GM21723 (cell line): Measurements from ENCODE around the gene EGLN1.

ENCODE experiments used
- ATAC-seq: cut with Tn5 transposase; IDR thresholded peaks from one replicate; pipeline ENCODE4 v1.9.1; 2021; ENCODE audit warnings: mild to moderate bottlenecking, moderate library complexity; ENCODE audit not compliant: unreplicated experiment

EGLN1 gene

GRCh38 chr1:231334952-231335351 lies 87.1 kb downstream of the EGLN1 start:
- ATAC-seq: no peak

GRCh38 chr1:231334079-231334666 lies 87.9 kb downstream of the EGLN1 start:
- ATAC-seq: no peak

DNA sequence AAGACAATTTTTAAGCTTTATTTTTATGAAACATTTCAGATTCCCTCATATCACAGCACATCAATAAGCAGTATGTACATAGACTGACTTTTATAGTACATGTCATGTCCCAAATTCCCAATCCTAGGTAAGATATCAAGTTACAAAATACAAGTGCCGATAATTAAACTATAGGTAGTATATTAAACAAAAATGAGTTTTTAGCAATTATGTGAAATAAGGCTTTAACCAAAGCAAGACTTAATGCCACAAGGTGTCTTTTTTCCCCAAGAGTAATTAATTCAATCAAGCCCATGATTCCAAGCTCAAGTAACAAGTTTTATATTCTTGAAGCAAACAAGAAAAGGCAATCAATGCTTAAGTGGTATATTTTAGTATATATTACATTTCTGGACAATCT lies 89.3 kb downstream of the EGLN1 start:
- ATAC-seq: no peak

- no peak for ATAC-seq
Observed at GRCh38 chr1:231329483-231329882, 92.6 kb downstream of the EGLN1 start.

- no peak for ATAC-seq
Observed at GRCh38 chr1:231327617-231328016, 94.5 kb downstream of the EGLN1 start.

- ATAC-seq: no peak
Observed at GRCh38 chr1:231326248-231326647, 95.8 kb downstream of the EGLN1 start.

GRCh38 chr1:231324660-231325059 lies 97.4 kb downstream of the EGLN1 start:
- ATAC-seq: no peak

GRCh38 chr1:231322880-231323530 lies 99.1 kb downstream of the EGLN1 start:
- no peak for ATAC-seq

DNA sequence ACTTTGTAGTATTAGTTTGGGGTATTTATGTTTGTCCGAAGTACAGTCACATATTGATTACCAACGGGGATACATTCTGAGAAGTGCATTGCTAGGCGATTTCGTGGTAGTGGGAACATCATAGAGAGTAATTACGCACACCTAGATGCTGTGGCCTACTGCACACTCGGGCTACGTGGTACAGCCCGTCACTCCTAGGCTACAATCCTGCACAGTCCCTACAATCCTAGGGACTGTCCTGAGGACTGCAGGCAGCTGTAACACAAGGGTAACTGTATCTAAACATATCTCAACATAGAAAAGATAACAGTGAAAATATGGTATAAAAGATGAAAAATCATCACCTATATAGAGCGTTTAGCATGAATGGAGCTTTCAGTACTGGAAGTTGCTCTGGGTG lies 103.0 kb downstream of the EGLN1 start:
- ATAC-seq: no peak

- ATAC-seq: no peak
Observed at GRCh38 chr1:231318568-231318967, 103.5 kb downstream of the EGLN1 start.

DNA sequence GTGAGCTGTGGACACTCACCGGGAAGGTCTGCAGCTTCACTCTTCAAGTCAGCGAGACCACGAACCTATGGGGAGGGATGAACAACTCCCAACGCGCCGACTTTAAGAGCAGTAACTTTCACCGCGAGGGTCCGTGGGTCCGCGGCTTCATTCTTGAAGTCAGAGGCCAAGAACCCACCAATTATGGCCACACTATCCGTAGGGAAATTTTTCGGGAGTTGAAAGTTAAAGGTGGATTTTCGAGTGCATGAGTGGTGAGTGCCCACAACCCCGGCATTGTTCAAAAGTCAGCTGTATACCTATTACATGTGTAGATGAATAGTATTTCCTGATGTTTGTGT lies 104.1 kb downstream of the EGLN1 start:
- no peak for ATAC-seq

- ATAC-seq: no peak
Observed at GRCh38 chr1:231317306-231318014, 104.6 kb downstream of the EGLN1 start.

- peak; percentile 87 for ATAC-seq
Observed at GRCh38 chr1:231315887-231316286, 106.2 kb downstream of the EGLN1 start.
